Activated CD4-positive, alpha-beta memory T cell treated with anti-CD3 and anti-CD28 coated beads, Interleukin-2, amount 10 ng/mL, durations not matched to agents 7 days and 5 days (primary cell): ENCODE data around the gene DUOXA1. TPM values are rescaled to one million over a fixed set of nuclear protein-coding genes. Genes with fewer than 3 reads are reported as not detected.

Source experiments
- CTCF ChIA-PET: fragments of 350-600 bp; sonication (Branson Sonifier 250); formaldehyde crosslinking; loops from one replicate; lab custom pipeline; 2021; ENCODE audit warnings: antibody characterized with exemption, inconsistent platforms; lab: Charles Lee
- POLR2A ChIA-PET: fragments of 350-600 bp; sonication (Branson Sonifier 250); formaldehyde crosslinking; loops from one replicate; lab custom pipeline; 2021; ENCODE audit warnings: antibody characterized with exemption; lab: Charles Lee
- DNase-seq: peaks from one replicate; pipeline ENCODE4 v3.0.0-alpha.2; 2020
- H3K27ac Mint-ChIP-seq: one replicate; pipeline ENCODE4 v1.8.0; 2021; ENCODE audit warnings: mild to moderate bottlenecking, mixed read lengths
- H3K27me3 Mint-ChIP-seq: one replicate; pipeline ENCODE4 v1.8.0; 2021; ENCODE audit warnings: mixed read lengths
- H3K36me3 Mint-ChIP-seq: one replicate; pipeline ENCODE4 v1.8.0; 2021; ENCODE audit warnings: low read depth, mixed read lengths
- H3K4me1 Mint-ChIP-seq: one replicate; pipeline ENCODE4 v1.8.0; 2021; ENCODE audit warnings: mixed read lengths
- H3K4me3 Mint-ChIP-seq: one replicate; pipeline ENCODE4 v1.8.0; 2021; ENCODE audit warnings: mild to moderate bottlenecking, mixed read lengths
- H3K9me3 Mint-ChIP-seq: one replicate; pipeline ENCODE4 v1.8.0; 2021; ENCODE audit warnings: mixed read lengths
- total RNA-seq, 2 experiments: library from RNA; stranded (reverse); gene quantifications; one replicate each; pipeline ENCODE4 v1.2.3, GENCODE V29; 2021

DUOXA1 gene
- total RNA-seq, 2 experiments from 2014 or later, result not detected

DNA sequence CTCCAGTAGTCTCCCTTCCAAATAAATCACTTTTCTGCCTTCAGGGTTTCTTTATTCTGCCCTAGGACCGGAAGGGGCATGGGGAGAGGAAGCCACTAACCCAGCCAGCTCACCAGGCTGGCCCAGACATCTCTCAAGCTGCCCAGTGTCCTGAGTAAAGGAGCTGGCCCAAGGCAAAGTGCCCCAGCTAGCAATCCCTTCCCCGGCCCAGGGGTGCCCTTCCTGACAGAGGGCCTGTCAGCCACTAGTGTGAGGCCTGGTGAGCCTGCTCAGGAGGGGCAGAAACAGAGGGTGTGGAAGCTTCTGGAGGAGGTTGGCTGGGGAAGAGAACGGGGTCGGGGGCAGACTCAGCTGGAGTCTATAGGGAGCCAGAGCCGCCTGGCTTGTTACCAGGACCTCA, 35.9 kb upstream of the DUOXA1 start:
- DNase-seq, result no peak
- ChIA-PET POLR2A (interaction anchor here (1.3 to 4.0 kb wide), 3 partner anchors 15 to 113 kb away, joined by 3 to 47 read pairs (median 4); no protein-coding TSS in a partner anchor), CTCF (interaction anchor here (0.9 to 12.8 kb wide), 3 partner anchors 14 to 236 kb away, joined by 3 to 163 read pairs (median 48); a partner anchor contains a TSS)
- Mint-ChIP-seq H3K27me3 (no peaks in the 10 kb centered on the region), H3K4me3 (peak overlapping the region; percentile 70), H3K36me3 (no peaks in the 10 kb centered on the region), H3K4me1 (peaks cover 15% of the 10 kb centered on the region), H3K9me3 (no peaks in the 10 kb centered on the region), H3K27ac (peak overlapping the region; percentile 31)

DNA sequence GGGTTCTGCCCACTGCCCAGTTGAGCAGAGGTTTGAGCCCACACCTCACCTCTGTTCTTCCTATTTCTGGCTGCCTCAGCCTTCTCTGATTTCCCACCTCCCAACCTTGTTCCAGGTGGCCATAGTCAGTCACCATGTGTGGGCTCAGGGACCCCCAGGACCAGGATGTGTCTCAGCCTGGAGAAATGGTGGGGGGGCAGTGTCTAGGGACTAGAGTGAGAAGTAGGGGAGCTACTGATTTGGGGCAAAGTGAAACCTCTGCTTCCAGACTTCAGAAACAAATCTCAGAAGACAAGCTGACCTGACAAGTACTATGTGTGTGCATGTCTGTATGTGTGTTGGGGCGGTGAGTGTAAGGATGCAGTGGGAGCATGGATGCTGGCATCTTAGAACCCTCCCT, 35.2 kb upstream of the DUOXA1 start:
- Mint-ChIP-seq H3K27ac (peak overlapping the region; percentile 19), H3K36me3 (no peaks in the 10 kb centered on the region), H3K4me1 (peaks cover 15% of the 10 kb centered on the region), H3K4me3 (peak overlapping the region; percentile 17), H3K27me3 (no peaks in the 10 kb centered on the region), H3K9me3 (no peaks in the 10 kb centered on the region)
- CTCF ChIA-PET, result interaction anchor here (0.7 to 12.8 kb wide), 7 partner anchors 10 to 473 kb away, joined by 3 to 163 read pairs (median 5); a partner anchor contains a TSS
- DNase-seq, result no peak
- POLR2A ChIA-PET, result interaction anchor here (1.2 to 4.0 kb wide), 5 partner anchors 16 to 237 kb away, joined by 3 to 47 read pairs (median 4); a partner anchor contains a TSS

DNA sequence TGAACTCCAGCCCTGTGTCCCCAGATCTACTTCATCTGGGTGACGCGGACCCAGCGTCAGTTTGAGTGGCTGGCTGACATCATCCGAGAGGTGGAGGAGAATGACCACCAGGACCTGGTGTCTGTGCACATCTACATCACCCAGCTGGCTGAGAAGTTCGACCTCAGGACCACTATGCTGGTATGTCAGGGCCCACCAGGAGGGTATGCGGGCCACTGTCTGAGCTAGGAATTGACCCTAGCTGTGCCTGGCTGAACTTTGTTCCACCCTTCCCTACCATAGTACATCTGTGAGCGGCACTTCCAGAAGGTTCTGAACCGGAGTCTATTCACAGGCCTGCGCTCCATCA, 33.8 kb upstream of the DUOXA1 start:
- Mint-ChIP-seq H3K9me3 (no peaks in the 10 kb centered on the region), H3K4me3 (no peak overlapping the region), H3K36me3 (no peaks in the 10 kb centered on the region), H3K27ac (no peak overlapping the region), H3K27me3 (no peaks in the 10 kb centered on the region), H3K4me1 (peaks cover 16% of the 10 kb centered on the region)
- no peak for DNase-seq
- POLR2A ChIA-PET, result interaction anchor here (1.4 to 4.0 kb wide), 4 partner anchors 17 to 239 kb away, joined by 5 to 47 read pairs (median 6); no protein-coding TSS in a partner anchor
- CTCF ChIA-PET, result interaction anchor here (0.8 to 12.8 kb wide), 26 partner anchors 9 to 750 kb away, joined by 3 to 163 read pairs (median 4); partner anchors contain the start of gene SHF

DNA sequence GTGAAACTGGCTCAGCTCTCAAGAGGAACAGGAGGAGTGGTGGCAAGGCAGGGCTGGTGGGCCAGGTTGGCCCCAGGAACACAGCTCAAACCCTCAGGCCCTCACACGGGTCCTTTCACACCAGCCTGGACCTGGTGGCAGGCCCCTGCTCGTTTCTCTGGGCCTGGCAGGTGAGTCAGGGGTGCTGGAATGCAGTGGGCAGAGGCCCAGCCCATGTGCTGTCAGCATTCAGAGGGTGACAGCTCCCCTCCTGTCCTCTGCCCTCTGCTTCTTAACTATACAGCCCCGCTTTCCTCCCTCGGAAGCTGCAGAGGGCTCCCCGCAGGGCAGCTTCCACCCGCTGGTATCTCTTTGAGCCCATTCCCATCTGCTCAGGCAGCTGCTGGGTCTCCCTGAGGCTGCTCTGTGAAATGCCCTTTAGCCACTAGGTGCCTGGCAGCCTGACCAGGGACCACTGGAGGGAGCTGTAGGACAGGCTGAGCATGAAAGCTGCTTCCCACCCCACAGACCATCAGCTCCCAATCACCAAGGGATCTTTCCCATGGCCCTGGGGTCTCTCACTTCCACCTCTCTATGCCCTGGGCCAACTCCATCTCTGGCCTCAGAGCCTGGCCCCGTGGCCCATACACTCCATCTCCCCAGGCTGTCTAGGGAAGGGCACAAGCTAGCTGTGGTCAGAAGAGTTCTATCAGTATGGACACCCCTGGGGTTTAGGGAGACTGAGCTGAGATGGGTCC, 33.3 kb upstream of the DUOXA1 start:
- H3K27ac Mint-ChIP-seq, result no peak overlapping the region

DNA sequence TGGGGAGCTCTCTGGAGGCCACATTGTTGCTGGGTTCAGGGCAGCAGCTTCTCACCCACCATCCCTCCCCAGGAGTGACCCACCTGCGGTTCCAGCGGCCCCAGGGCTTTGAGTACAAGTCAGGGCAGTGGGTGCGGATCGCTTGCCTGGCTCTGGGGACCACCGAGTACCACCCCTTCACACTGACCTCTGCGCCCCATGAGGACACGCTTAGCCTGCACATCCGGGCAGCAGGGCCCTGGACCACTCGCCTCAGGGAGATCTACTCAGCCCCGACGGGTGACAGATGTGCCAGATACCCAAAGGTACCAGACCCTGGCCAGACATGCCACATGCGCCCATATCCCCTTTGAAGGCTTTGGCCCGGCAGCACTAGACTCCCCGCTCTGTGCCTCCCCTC, 32.0 kb upstream of the DUOXA1 start:
- H3K27me3 Mint-ChIP-seq, result no peaks in the 10 kb centered on the region
- POLR2A ChIA-PET, result interaction anchor here (0.6 to 1.0 kb wide), 3 partner anchors 17 to 240 kb away, joined by 3 read pairs; a partner anchor contains a TSS

More for the DNA sequence above, 33.3 kb upstream of the DUOXA1 start:
- Mint-ChIP-seq H3K9me3 (no peaks in the 10 kb centered on the region), H3K27me3 (no peaks in the 10 kb centered on the region), H3K4me1 (peaks cover 20% of the 10 kb centered on the region), H3K36me3 (no peaks in the 10 kb centered on the region), H3K4me3 (no peak overlapping the region)
- DNase-seq, result peak; percentile 74
- ChIA-PET POLR2A (interaction anchor here (1.4 to 4.0 kb wide), 4 partner anchors 17 to 240 kb away, joined by 5 to 47 read pairs (median 6); no protein-coding TSS in a partner anchor), CTCF (interaction anchor here (0.8 to 12.8 kb wide), 25 partner anchors 9 to 749 kb away, joined by 3 to 163 read pairs (median 4); partner anchors contain the start of gene SHF)

DNA sequence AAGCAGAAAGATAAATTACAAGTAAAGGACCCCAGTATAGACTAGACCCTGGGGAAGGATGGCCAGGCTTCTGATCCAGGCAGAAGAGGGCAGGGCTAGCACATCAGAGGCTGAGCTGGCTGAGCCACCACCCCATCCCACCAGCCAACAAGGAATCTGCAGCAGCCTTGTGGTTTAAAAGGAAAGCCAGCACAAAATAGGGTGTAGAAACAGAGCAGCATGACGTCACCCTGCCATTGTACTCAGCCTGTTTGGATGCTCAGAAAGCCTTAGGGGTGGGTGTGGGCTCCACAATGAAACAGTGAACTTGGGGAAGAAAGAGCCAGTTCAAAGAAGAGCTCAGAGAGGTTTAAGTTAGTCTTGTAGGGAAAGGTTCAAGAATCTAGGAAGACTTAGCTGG, 28.3 kb upstream of the DUOXA1 start:
- no peaks in the 10 kb centered on the region for H3K9me3 Mint-ChIP-seq
- POLR2A ChIA-PET, result interaction anchor here (1.2 kb wide), 1 partner anchor 9 kb away, joined by 4 read pairs; no protein-coding TSS in a partner anchor
- peaks cover 13% of the 10 kb centered on the region for H3K4me1 Mint-ChIP-seq
- no peak for DNase-seq
- CTCF ChIA-PET, result interaction anchor here (0.8 to 12.8 kb wide), 4 partner anchors 10 to 43 kb away, joined by 3 to 163 read pairs (median 8); no protein-coding TSS in a partner anchor
- no peak overlapping the region for H3K27ac Mint-ChIP-seq
- H3K4me3 Mint-ChIP-seq, result no peak overlapping the region
- H3K27me3 Mint-ChIP-seq, result no peaks in the 10 kb centered on the region
- no peaks in the 10 kb centered on the region for H3K36me3 Mint-ChIP-seq

More for the DNA sequence above, 32.0 kb upstream of the DUOXA1 start:
- H3K4me3 Mint-ChIP-seq, result no peak overlapping the region
- CTCF ChIA-PET, result interaction anchor here (1.2 to 12.8 kb wide), 3 partner anchors 40 to 240 kb away, joined by 3 to 163 read pairs (median 3); no protein-coding TSS in a partner anchor
- H3K36me3 Mint-ChIP-seq, result no peaks in the 10 kb centered on the region
- DNase-seq, result no peak
- no peaks in the 10 kb centered on the region for H3K9me3 Mint-ChIP-seq
- no peak overlapping the region for H3K27ac Mint-ChIP-seq
- peaks cover 26% of the 10 kb centered on the region for H3K4me1 Mint-ChIP-seq

DNA sequence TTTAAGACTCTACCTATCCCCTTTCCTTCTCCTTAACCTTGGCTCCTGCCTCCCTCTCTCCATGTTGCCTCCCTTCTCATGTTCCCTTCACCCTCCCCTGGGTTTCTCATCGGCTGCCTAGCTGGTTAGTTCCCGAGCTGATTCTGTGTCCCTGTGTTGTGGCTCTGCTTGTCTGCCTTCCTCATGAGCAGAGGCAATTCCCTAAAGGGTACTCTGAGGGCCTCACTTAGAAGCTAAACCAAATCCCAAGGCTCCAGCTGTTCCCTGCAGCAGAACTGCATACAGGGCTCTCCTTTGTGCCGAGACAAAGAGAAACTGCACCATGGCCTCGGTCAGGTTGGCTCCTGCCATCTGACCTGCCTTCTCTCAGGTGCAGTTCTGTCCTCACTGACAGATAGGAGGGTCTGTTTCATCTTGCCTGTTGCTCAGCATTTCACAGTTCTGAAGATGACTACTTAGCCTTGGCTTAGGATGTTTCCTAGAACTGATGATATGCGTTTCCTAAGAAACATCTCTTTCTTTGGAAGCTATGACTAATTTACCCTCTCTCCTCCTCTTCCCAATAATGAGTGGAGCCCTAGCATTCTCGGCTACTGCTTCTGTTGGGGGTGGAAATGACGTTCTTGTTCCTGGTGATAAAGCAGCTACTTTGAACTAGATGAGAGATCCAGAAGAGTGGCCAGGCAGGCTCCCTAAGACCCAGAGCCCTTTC, 27.2 kb upstream of the DUOXA1 start:
- Mint-ChIP-seq H3K4me3 (no peak overlapping the region), H3K27ac (no peak overlapping the region), H3K4me1 (peaks cover 12% of the 10 kb centered on the region), H3K36me3 (peaks cover 7% of the 10 kb centered on the region), H3K9me3 (no peaks in the 10 kb centered on the region), H3K27me3 (no peaks in the 10 kb centered on the region)
- no peak for DNase-seq
- ChIA-PET POLR2A (no interaction called here), CTCF (interaction anchor here (1.0 to 2.0 kb wide), 3 partner anchors 11 to 39 kb away, joined by 4 to 7 read pairs (median 5); no protein-coding TSS in a partner anchor)

DNA sequence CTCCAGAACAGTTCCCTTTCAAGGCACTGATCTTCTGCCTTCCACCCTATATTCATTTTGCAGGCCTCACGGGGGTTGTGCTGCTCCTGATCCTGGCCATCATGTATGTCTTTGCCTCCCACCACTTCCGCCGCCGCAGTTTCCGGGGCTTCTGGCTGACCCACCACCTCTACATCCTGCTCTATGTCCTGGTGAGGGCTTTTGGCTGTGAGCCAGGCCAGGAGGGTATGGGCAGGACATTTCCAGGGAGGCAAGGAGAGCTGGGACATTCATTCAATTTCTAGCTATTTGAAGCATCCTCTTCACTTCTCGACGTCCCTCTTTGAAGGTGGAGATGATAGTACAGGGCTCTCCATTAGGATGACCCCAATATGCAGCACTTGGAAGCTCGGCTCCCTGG, 26.1 kb upstream of the DUOXA1 start:
- ChIA-PET POLR2A (no interaction called here), CTCF (interaction anchor here (1.0 kb wide), 1 partner anchor 12 kb away, joined by 4 read pairs; no protein-coding TSS in a partner anchor)
- Mint-ChIP-seq H3K27me3 (no peaks in the 10 kb centered on the region), H3K4me1 (peaks cover 12% of the 10 kb centered on the region), H3K4me3 (no peak overlapping the region), H3K36me3 (peaks cover 7% of the 10 kb centered on the region), H3K27ac (no peak overlapping the region), H3K9me3 (no peaks in the 10 kb centered on the region)
- no peak for DNase-seq

DNA sequence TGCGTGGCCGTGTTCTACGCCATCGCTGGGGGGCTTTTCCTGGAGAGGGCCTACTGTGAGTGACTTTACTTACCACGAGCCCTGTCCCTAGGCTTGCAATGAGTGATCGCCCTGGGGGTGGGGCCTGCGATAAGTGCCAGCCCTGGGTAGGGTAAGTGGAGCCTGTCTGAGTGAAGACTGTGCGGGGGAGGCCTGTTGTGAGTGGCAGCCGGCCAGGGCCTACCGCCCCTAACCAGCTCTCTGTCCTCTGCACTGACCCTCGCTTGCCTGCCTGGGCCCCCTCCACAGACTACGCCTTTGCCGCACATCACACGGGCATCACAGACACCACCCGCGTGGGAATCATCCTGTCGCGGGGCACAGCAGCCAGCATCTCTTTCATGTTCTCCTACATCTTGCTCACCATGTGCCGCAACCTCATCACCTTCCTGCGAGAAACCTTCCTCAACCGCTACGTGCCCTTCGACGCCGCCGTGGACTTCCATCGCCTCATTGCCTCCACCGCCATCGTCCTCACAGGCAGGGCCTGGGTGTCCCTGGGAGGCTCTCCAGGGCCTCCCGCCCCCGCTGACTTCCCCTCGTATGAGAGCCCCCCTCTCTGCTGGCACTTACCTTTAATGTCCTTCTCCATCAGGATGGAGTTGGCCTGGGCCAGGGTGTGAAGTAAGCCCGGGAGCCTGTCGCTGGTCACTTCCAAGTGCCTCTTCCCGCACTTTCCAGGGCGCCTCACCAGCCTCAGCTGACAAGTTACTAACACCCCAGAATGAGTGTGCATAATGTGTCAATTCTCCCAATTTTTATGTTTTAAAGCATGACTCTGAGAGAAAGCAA, 22.5 kb upstream of the DUOXA1 start:
- H3K4me1 Mint-ChIP-seq, result peaks cover 4% of the 10 kb centered on the region
- CTCF ChIA-PET, result no interaction called here
- peaks cover 7% of the 10 kb centered on the region for H3K36me3 Mint-ChIP-seq
- no peak for DNase-seq
- H3K9me3 Mint-ChIP-seq, result no peaks in the 10 kb centered on the region
- POLR2A ChIA-PET, result interaction anchor here (1.2 kb wide), 1 partner anchor 10 kb away, joined by 3 read pairs; no protein-coding TSS in a partner anchor
- no peak overlapping the region for H3K4me3 Mint-ChIP-seq
- no peak overlapping the region for H3K27ac Mint-ChIP-seq
- no peaks in the 10 kb centered on the region for H3K27me3 Mint-ChIP-seq

DNA sequence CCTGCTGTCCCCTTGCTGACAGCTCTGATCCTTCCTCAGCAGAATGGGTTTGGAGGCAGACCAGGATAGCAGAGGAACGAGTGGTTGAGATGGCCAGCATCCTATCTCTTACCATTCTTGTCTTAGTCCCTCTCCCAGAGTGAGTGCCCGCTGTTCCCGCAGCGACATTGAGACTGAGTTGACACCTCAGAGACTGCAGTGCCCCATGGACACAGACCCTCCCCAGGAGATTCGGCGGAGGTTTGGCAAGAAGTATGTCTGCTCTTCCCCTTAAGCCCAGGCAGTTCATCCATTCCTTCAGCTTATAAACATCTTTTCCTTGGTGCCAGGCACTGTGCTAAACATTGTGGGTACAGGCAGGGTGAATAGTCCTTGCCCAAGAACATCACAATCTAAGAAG, 21.3 kb upstream of the DUOXA1 start:
- ChIA-PET POLR2A (no interaction called here), CTCF (no interaction called here)
- Mint-ChIP-seq H3K36me3 (peaks cover 7% of the 10 kb centered on the region), H3K27ac (no peak overlapping the region), H3K27me3 (no peaks in the 10 kb centered on the region), H3K9me3 (no peaks in the 10 kb centered on the region), H3K4me1 (no peaks in the 10 kb centered on the region), H3K4me3 (no peak overlapping the region)
- DNase-seq, result no peak

DNA sequence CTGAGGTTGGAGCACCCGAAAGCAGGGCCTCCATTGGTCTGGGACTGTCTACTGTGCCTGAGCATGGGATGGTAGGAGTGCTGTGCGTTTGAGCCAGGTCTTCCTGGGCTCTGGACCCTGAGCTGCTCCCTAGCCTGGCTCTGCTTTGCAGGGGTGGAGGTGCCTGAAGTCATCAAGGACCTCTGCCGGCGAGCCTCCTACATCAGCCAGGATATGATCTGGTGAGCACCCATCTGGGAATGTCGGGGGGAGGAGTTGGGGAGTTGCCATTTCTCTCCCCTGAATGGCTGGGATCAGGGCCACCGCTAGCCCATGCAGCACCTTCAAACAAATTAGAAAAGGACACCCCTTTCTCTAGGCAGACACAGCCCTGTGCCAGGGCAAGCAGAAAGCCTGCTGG, 20.8 kb upstream of the DUOXA1 start:
- no peak for DNase-seq
- H3K4me1 Mint-ChIP-seq, result no peaks in the 10 kb centered on the region
- no peak overlapping the region for H3K4me3 Mint-ChIP-seq
- H3K36me3 Mint-ChIP-seq, result peaks cover 7% of the 10 kb centered on the region
- POLR2A ChIA-PET, result no interaction called here
- H3K9me3 Mint-ChIP-seq, result no peaks in the 10 kb centered on the region
- CTCF ChIA-PET, result interaction anchor here (1.1 to 2.0 kb wide), 2 partner anchors 24 to 32 kb away, joined by 3 to 7 read pairs; no protein-coding TSS in a partner anchor
- no peaks in the 10 kb centered on the region for H3K27me3 Mint-ChIP-seq
- no peak overlapping the region for H3K27ac Mint-ChIP-seq

DNA sequence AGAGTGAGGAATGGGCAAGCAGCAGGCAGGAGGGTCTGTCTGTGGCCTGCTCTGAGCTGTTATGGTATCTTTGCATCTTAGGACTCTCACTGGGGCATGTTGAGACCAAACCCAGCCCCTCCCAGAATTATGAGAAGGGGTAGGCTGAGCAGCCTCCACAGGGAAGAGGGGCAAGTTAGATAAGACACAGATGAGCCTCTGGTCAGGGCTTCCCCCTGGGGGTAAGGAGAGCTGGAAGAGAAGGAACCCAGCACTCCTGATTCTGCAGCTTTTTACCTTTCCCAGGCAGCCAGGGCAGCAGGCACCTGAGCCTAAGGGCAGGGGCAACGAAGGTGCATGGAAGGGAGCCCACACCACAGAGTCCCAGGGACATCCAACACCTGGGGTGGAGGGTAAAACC, 19.4 kb upstream of the DUOXA1 start:
- POLR2A ChIA-PET, result no interaction called here
- H3K4me1 Mint-ChIP-seq, result no peaks in the 10 kb centered on the region
- CTCF ChIA-PET, result interaction anchor here (1.1 to 2.0 kb wide), 2 partner anchors 22 to 31 kb away, joined by 3 to 7 read pairs; no protein-coding TSS in a partner anchor
- no peak for DNase-seq
- no peak overlapping the region for H3K27ac Mint-ChIP-seq
- H3K27me3 Mint-ChIP-seq, result no peaks in the 10 kb centered on the region
- no peak overlapping the region for H3K4me3 Mint-ChIP-seq
- peaks cover 7% of the 10 kb centered on the region for H3K36me3 Mint-ChIP-seq
- H3K9me3 Mint-ChIP-seq, result no peaks in the 10 kb centered on the region
